Spleen (tissue), 11 donors: ENCODE data around the gene HABP2. TPM values are rescaled to one million over a fixed set of nuclear protein-coding genes. Genes with fewer than 3 reads are reported as not detected.

Experiments used
- DNase-seq: peaks from one replicate; pipeline ENCODE4 v3.0.0-alpha.2; 2020
- H3K27ac ChIP-seq, 8 donors: fragments of 200-600 bp; sonication (generic) in 7 of 8; 1 replicate in 4 of 8; 2 replicates in 4 of 8; pipeline versions ENCODE4 v1.5.0 to v1.8.0; 2016 to 2021; ENCODE audit warnings: inconsistent platforms in 4 of 8, mild to moderate bottlenecking in 4 of 8, moderate library complexity in 1 of 8
- H3K27me3 ChIP-seq, 7 donors: fragments of 200-600 bp; sonication (generic) in 6 of 7; replicated peaks in 1 of 7; 1 replicate in 4 of 7; 2 replicates in 3 of 7; pipeline versions ENCODE4 v1.5.0 to v1.8.0; 2016 to 2021; ENCODE audit warnings: inconsistent platforms in 3 of 7, mild to moderate bottlenecking in 1 of 7
- H3K36me3 ChIP-seq, 6 donors: fragments of 200-600 bp; sonication (generic) in 5 of 6; 1 replicate in 4 of 6; 2 replicates in 2 of 6; pipeline versions ENCODE4 v1.5.0 to v1.8.0; 2016 to 2021; ENCODE audit warnings: inconsistent platforms in 2 of 6
- H3K4me1 ChIP-seq, 6 donors: fragments of 200-600 bp; sonication (generic) in 5 of 6; 1 replicate in 3 of 6; 2 replicates in 3 of 6; pipeline versions ENCODE4 v1.5.0 to v1.8.0; 2016 to 2021; ENCODE audit warnings: inconsistent platforms in 3 of 6
- H3K4me3 ChIP-seq, 8 donors: fragments of 200-600 bp; sonication (generic) in 7 of 8; 1 replicate in 4 of 8; 2 replicates in 4 of 8; pipeline versions ENCODE4 v1.5.0 to v1.8.0; 2016 to 2021; ENCODE audit warnings: inconsistent platforms in 4 of 8, mild to moderate bottlenecking in 4 of 8, moderate library complexity in 2 of 8
- H3K9me3 ChIP-seq, 8 donors: fragments of 200-600 bp; sonication (generic) in 7 of 8; 1 replicate in 4 of 8; 2 replicates in 4 of 8; pipeline versions ENCODE4 v1.5.0 to v1.8.0; 2016 to 2021; ENCODE audit warnings: inconsistent platforms in 4 of 8
- CTCF ChIP-seq, 11 experiments: fragments of 200-600 bp in 7 of 11; fragments of 450-650 bp in 4 of 11; sonication (generic) in 4 of 11; IDR thresholded peaks in 8 of 11; conservative IDR thresholded peaks in 3 of 11; 1 replicate in 7 of 11; 2 replicates in 4 of 11; pipeline versions ENCODE4 v1.4.0 to v1.8.0; 2016 to 2021; ENCODE audit warnings: antibody characterized with exemption in 11 of 11, inconsistent platforms in 4 of 11, mild to moderate bottlenecking in 1 of 11
- POLR2A ChIP-seq, 3 donors: fragments of 450-650 bp; IDR thresholded peaks; one replicate each; pipeline ENCODE4 v1.5.1; 2017; ENCODE audit warnings: antibody characterized with exemption in 3 of 3, mild to moderate bottlenecking in 1 of 3
- POLR2AphosphoS5 ChIP-seq, 3 donors: sonication (generic); formaldehyde crosslinking; IDR thresholded peaks; one replicate each; pipeline ENCODE4 v1.5.1; 2017; ENCODE audit warnings: antibody characterized with exemption in 3 of 3
- WGBS, 5 donors: extraction: QIAGEN DNeasy Blood & Tissue Kit in 3 of 5; methylation state at CpG; one replicate each; pipeline versions ENCODE4 v1.1.5 to v1.1.7; 2013 to 2018; 5-methylcytosine and 5-hydroxymethylcytosine counted together
- intact Hi-C: fragments of 100-400 bp; cut with DNase I; formaldehyde crosslinking; loops from one replicate; pipeline ENCODE4 v1.15.0; 2023; ENCODE audit warnings: low total_unique reads
- polyA plus RNA-seq, 3 donors: library from polyadenylated mRNA; stranded (reverse); fragments of 200-250 nt; gene quantifications; one replicate each; pipeline ENCODE4 v1.2.1, GENCODE V29; 2013
- total RNA-seq, 7 donors: library from RNA; depleted of rRNA in 3 of 7; stranded (reverse); fragments of >200 nt in 3 of 7; fragmentation: NEBNext Ultra II Directional in 4 of 7; extraction: Animal tissue kit (Norgen Biotek cat#: 25700) in 4 of 7; gene quantifications; one replicate each; pipeline versions ENCODE4 v1.1.0 to v1.2.1, GENCODE V29; 2016 to 2021
- donor health status: healthy with polysubstance abuse.
- donor health status: DM: no; HTN: no; CAD: no; lungs with moderate emphysema.
- donor health status: DM: no; HTN: no; CAD: no.
- donor health status: Bipolar disorder and iron deficiency.
- donor health status: healthy.
- donor health status: DM: no; HTN: no; CAD: no.
- donor health status: DM: yes; HTN: yes; CAD: no.

The HABP2 gene
- total and polyA plus RNA-seq, 10 donors, result not detected

GRCh38 chr10:113590581-113590980 is 37.7 kb downstream of the HABP2 start:
- Histone ChIP-seq H3K27ac (no peak overlapping the region), H3K27me3 (peaks cover 0 to 17% (median 0%) of the 10 kb centered on the region in 7 donors), H3K9me3 (no peaks in the 10 kb centered on the region), H3K4me3 (no peak overlapping the region), H3K4me1 (no peaks in the 10 kb centered on the region), H3K36me3 (no peaks in the 10 kb centered on the region)
- intact Hi-C loops, result no loop called here
- TF ChIP-seq POLR2AphosphoS5 (IDR thresholded peaks at IDR 0.05) (no peak), POLR2A (IDR thresholded peaks at IDR 0.05) (no peak), CTCF (IDR thresholded peaks at IDR 0.05 in 8 of 11, conservative IDR thresholded peaks at IDR 0.05 in 3 of 11) (no peak)
- DNase-seq, result no peak
- WGBS, 5 donors, result 86 to 98% (median 95%) methylated on average over 9 to 12 of the region's 12 CpGs

- Histone ChIP-seq H3K4me1 (no peaks in the 10 kb centered on the region), H3K4me3 (no peak overlapping the region), H3K27ac (no peak overlapping the region), H3K36me3 (no peaks in the 10 kb centered on the region), H3K9me3 (no peaks in the 10 kb centered on the region), H3K27me3 (peaks cover 0 to 17% (median 0%) of the 10 kb centered on the region in 7 donors)
- TF ChIP-seq CTCF (IDR thresholded peaks at IDR 0.05 in 8 of 11, conservative IDR thresholded peaks at IDR 0.05 in 3 of 11), result no peak
- no peak for TF ChIP-seq POLR2AphosphoS5 (IDR thresholded peaks at IDR 0.05)
- no peak for TF ChIP-seq POLR2A (IDR thresholded peaks at IDR 0.05)
- WGBS, 5 donors, result 69 to 81% (median 78%) methylated on average over 8 of the region's 8 CpGs
- intact Hi-C loops, result no loop called here
- no peak for DNase-seq
Observed at GRCh38 chr10:113592380-113592779, 39.5 kb downstream of the HABP2 start.

- 82 to 88% (median 83%) methylated on average over 12 to 13 of the region's 13 CpGs for WGBS, 5 donors
- TF ChIP-seq CTCF (IDR thresholded peaks at IDR 0.05 in 8 of 11, conservative IDR thresholded peaks at IDR 0.05 in 3 of 11), result no peak
- TF ChIP-seq POLR2A (IDR thresholded peaks at IDR 0.05), result no peak
- TF ChIP-seq POLR2AphosphoS5 (IDR thresholded peaks at IDR 0.05), result no peak
- no peak overlapping the region for H3K27ac ChIP-seq
- peaks cover 0 to 20% (median 0%) of the 10 kb centered on the region in 7 donors for H3K27me3 ChIP-seq
- H3K4me1 ChIP-seq, result no peaks in the 10 kb centered on the region
- H3K4me3 ChIP-seq, result no peak overlapping the region
- intact Hi-C loops, result no loop called here
- no peaks in the 10 kb centered on the region for H3K9me3 ChIP-seq
- no peaks in the 10 kb centered on the region for H3K36me3 ChIP-seq
- DNase-seq, result no peak
Observed at GRCh38 chr10:113594652-113595051, 41.8 kb downstream of the HABP2 start.

GRCh38 chr10:113600569-113600968 is 47.7 kb downstream of the HABP2 start:
- Histone ChIP-seq H3K9me3 (peaks cover 0 to 9% (median 0%) of the 10 kb centered on the region in 8 donors), H3K27ac (no peak overlapping the region), H3K4me3 (no peak overlapping the region), H3K36me3 (no peaks in the 10 kb centered on the region), H3K27me3 (peaks cover 0 to 3% (median 0%) of the 10 kb centered on the region in 7 donors), H3K4me1 (no peaks in the 10 kb centered on the region)
- WGBS, 5 donors, result 78 to 94% (median 90%) methylated on average over 3 of the region's 3 CpGs
- no peak for DNase-seq
- intact Hi-C loops, result no loop called here
- TF ChIP-seq CTCF (IDR thresholded peaks at IDR 0.05 in 8 of 11, conservative IDR thresholded peaks at IDR 0.05 in 3 of 11) (no peak), POLR2A (IDR thresholded peaks at IDR 0.05) (no peak), POLR2AphosphoS5 (IDR thresholded peaks at IDR 0.05) (no peak)
